NCI-H2107 treated with DMSO at 0.1 percent for 48 hours (cell line): ENCODE results near the gene ADGRL2.

Source experiments
- DNase-seq: peaks from one replicate; lab custom pipeline; 2025; ENCODE audit not compliant: unreplicated experiment; lab: John Stamatoyannopoulos, UW

The ADGRL2 gene

DNA sequence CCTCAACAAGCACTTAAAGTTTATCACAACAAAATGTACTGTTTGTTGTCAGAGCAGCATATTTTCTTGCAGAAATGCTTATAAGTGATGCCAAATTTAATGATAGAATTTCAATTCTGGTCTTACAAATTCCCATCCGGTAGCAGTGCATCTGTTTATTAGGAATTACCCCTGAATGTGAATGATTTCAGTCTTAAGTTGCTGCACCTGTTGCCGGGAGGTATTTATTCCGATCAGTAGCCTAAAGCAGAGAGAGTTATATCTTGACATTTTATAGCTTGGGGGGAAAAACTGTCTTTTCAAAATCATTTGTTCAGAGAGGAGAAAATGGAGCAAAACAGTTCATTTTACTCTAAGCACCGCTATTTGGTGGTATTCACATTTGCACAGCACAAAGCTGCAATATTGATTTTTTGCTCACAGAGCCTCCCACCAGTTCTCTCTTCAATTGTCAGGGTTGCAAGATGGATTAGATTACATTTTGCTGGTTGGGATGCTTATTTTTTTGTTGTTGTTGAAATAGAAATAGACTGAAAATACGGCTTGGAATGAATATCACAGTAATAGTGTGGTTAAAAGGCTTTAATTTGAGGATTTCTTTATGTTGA, 98.6 kb downstream of the ADGRL2 start:
- DNase-seq, result peak; percentile 67

DNA sequence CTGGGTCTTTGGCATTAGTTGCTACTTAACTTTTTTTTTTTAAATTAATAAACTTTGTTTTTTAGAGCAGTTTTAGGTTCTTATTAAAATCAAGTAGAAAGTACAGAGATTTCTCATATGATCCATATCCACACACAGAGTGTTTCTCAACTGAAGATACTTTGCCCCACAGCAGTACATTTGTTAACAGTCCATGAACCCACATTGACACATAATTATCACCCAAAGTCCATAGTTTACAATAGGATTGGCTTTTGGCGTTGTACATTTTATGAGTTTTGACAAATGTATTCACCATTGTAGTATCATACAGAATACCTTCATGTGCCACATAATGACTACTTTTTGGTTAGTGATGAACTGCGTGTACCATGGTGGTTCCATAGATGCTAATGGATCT, 106.8 kb downstream of the ADGRL2 start:
- no peak for DNase-seq

DNA sequence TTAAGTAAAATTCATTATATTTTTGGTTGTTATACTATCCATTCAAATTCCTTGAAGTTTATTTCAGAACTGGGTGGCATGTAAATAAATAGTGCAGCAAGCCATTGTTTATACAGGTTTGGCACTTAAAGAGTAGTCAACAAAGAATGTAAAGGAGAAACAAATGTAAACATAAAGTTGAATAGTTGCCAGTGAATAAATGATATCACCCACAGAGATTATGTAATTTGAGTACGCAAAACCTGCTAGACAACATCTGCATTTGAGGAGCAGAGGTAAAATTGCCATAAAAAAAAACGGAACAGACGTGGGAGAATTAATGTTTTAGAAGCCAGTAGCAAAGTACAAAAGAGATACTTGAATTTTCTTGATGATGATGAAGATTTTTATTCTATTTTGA, 111.6 kb downstream of the ADGRL2 start:
- peak; percentile 84 for DNase-seq

GRCh38 chr1:81915937-81916336, 115.2 kb downstream of the ADGRL2 start:
- no peak for DNase-seq

- no peak for DNase-seq
Measured at GRCh38 chr1:81920245-81920740, 119.6 kb downstream of the ADGRL2 start.

DNA sequence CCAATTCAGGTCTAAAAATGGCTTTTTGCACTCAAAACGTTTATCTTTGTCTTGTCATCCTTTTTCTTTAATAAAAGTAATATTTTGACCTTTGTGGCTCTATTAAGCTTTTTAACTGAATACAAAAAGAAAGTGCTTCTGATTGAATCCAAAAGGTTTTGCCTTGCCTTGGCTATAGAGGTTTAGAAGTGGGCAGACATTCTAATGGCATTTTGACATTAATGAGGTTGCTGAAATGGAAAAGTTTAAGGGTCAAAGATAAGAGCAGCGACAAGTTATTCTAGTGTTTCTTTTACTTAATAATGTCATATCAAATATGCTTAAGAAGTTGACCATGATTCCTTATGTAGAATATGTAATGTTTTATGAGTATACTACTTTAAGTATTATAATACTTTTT, 120.2 kb downstream of the ADGRL2 start:
- DNase-seq, result no peak

DNA sequence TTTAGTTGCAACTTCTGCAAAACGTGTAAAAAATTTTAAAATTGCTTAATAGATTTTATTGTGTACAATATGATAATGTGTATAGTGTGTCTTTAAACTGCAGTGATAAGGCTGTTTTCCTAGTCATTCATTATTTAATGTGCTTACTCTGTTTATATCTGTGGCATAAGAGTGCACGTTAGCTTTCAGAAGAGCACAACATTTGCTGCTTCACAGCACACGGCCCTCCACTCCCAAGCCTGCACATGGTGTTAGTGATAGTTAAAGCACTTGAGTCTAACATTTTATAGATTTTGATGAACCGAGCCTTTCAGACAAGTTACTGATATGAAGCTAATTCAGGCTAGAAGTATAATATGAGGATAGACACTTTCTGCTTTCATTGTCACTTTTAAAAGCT, 120.6 kb downstream of the ADGRL2 start:
- DNase-seq, result no peak

DNA sequence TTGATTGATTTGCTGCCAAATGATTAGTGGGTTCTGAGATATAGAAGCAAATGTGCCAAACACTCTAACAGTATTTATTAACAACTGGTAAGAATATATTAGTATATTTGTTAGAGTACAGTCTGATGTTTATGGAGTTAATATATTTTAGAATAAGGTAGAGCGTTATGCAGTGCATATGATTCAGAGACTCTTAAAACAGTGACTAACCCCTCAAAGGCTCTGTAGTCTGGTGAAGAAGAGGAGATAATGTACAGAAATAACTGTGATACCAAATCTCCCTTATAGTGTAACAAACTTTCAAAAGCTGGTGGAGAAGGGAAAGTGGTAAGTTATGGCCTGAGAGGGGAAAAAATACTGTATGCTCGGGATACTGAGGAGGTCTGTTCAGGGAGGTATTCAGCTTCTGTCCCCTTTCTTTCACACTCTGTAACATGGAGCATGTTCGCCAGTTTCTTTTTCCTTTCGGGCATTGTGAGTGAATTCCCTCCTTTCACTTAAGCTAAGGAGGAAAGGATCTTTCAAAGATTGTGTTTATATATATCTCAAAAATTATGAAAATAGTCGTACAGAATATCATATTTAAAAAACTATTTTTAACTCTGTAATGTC, 121.2 kb downstream of the ADGRL2 start:
- DNase-seq, result no peak

GRCh38 chr1:81922955-81923354, 122.2 kb downstream of the ADGRL2 start:
- no peak for DNase-seq

DNA sequence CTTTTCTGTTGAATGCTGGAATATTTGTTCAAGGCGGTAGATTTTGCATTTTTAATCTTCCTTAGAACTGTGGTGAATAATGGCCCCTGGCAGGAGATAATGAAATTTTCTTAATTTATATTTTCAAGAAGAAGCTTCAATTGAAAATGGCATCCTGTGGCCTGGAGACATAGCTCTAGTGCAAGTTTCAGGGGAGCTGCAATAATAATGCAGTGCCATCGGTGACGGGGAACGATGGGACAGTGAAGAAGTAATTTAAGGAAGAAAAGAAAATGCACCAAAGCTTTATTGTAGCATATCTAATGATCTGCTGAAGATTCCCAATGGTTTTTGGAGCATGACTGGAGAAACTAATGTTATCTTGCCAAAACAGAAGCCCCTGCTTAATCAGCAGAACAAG, 128.4 kb downstream of the ADGRL2 start:
- no peak for DNase-seq

GRCh38 chr1:81936853-81937252, 136.1 kb downstream of the ADGRL2 start:
- DNase-seq, result no peak

- DNase-seq, result no peak
Measured at GRCh38 chr1:81937791-81938450, 137.2 kb downstream of the ADGRL2 start.

DNA sequence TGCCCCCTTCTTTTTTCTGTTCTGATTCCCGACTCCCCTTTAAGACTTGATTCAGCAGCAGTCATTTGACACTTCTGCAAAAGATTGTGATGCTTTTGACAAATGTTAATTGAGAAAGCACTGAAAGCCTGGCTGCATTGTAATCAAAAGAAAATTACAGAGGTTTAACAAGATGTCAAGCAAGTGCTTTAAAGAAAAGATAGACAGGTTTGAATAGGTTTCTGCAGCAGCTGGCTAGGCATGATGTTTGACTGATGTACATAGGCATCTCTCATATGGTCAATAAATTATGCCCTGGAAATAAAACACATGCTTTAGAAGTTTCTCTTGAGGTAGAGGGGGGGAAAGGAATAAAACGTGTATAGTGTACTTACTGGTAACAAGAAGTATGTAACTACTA, 147.8 kb downstream of the ADGRL2 start:
- DNase-seq, result no peak

GRCh38 chr1:81949421-81949820, 148.7 kb downstream of the ADGRL2 start:
- no peak for DNase-seq

GRCh38 chr1:81950037-81950436, 149.3 kb downstream of the ADGRL2 start:
- peak; percentile 27 for DNase-seq

- DNase-seq, result no peak
Measured at GRCh38 chr1:81950591-81951244, 150.0 kb downstream of the ADGRL2 start.

DNA sequence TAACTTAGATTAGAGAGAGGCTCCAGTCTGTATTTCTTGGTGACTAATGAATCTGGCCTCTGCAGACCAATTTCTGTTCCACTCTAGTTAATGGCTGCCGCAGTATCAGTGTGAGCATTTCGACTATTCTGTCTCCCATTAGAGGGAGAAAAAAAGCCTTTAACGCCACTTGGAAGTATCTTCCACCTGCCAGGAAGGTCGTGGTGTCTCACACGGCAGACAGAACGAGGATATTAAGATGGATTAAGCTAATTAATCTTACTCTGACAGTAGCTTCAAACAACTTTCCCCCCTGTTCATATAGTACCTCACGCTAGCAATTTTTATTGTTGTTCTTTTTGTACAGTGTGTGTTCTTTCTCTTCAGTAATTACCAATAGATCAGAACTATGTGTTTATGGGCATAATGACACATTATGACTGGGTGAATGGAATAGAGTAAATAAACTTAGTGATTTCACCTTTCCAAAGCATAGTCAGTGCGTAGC, 153.8 kb downstream of the ADGRL2 start:
- DNase-seq, result no peak

GRCh38 chr1:81967951-81968350, 167.2 kb downstream of the ADGRL2 start:
- DNase-seq, result peak; percentile 87

DNA sequence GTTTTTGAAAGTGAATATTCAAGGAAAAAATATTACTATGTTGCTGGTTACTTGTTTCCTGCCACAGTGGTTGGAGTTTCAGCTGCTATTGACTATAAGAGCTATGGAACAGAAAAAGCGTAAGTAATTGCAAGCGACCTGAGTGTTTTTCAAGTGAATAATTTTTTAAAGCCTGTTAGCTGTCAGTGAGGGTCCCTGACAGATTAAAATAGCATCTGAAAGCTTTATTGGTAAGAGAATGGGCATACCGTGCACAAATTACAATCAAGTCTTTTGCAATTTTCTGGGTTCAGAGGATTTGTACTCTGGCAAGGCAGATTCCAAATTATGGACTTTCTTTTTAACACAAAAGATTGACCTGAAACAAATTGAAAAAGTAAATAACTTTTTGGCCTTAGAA, 169.7 kb downstream of the ADGRL2 start:
- DNase-seq, result no peak

GRCh38 chr1:81974222-81974841, 173.6 kb downstream of the ADGRL2 start:
- DNase-seq, result no peak

DNA sequence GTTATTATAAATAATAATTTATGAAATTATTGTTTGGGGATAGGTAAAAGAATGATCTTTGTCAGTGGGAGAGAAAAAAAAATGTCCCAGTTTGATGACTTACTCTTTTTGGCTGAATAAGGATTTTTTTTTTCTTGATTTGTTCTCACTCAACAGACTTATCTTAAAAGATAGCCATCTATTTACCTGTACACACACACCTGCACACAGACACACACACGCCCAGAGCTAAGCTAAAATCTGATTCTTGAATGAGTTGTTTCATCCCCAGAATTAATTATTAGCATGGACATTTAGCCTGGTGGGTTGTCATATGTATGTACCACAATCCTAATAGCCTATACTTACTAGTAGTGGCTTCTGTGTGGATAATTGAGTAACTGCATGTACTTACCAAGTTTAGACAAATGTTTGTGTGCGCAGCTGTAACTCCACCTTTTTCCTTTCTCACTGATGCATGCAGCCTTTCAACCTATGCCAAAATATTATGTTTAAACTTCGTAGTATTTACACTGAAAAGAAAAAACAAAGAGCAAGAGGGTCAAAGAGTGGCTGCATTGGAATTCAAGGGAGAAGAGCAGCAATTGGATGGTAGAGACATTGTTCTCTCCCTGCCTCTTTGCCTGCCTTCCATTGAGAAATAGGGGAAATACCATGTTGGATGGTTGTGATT, 174.3 kb downstream of the ADGRL2 start:
- DNase-seq, result peak; percentile 66
